ENCODE results near the gene ZMPSTE24. TPM values are rescaled to one million over a fixed set of nuclear protein-coding genes. Genes with fewer than 3 reads are reported as not detected.

Gene ZMPSTE24
- total and polyA plus RNA-seq, 10 of the 15 experiments (the other 5 are each of a cell fraction or from before 2014, with no cell fraction given) = 21.5 to 84.4 (median 43.6) TPM

GRCh38 chr1:40315239-40315794 lies 57.3 kb downstream of the ZMPSTE24 start (continued):
- TF ChIP-seq REST (IDR thresholded peaks at IDR 0.05; ENCODE audit: low read depth, low read length) (no peak), ZNF274 (IDR thresholded peaks at IDR 0.05; ENCODE audit: insufficient read depth, insufficient read length) (no peak), ZBTB40 (IDR thresholded peaks at IDR 0.05; ENCODE audit: borderline replicate concordance) (no peak), CHD4 (IDR thresholded peaks at IDR 0.05) (no peak), DPF2 (IDR thresholded peaks at IDR 0.05) (peak; percentile 60; the same call in 1 of the 2 replicates), POLR2AphosphoS5 (IDR thresholded peaks at IDR 0.05; ENCODE audit: low read length) (peak; percentile 60), FOXK2 (IDR thresholded peaks at IDR 0.05) (no peak), NKRF (conservative IDR thresholded peaks at IDR 0.05) (no peak), ATF3 (IDR thresholded peaks at IDR 0.05; ENCODE audit: borderline replicate concordance, extremely low read depth, low read depth, low read length) (no peak), NRF1 (conservative IDR thresholded peaks at IDR 0.05; ENCODE audit: low read depth, low read length) (no peak; the same call in 1 of the 2 replicates), RAD21 (IDR thresholded peaks at IDR 0.05; ENCODE audit: insufficient read depth, low read depth, low read length) (peak; percentile 69), ZNF24 (IDR thresholded peaks at IDR 0.05) (peak; percentile 50; the same call in 1 of the 2 replicates), ZZZ3 (IDR thresholded peaks at IDR 0.05; ENCODE audit: control insufficient read depth, insufficient read length, low read depth) (no peak), EED (IDR thresholded peaks at IDR 0.05; ENCODE audit: low read depth) (peak; percentile 65), E2F8 (IDR thresholded peaks at IDR 0.05; ENCODE audit: low read depth, partially characterized antibody) (no peak), FOXM1 (IDR thresholded peaks at IDR 0.05; ENCODE audit: low read depth, low read length) (no peak), GABPA (IDR thresholded peaks at IDR 0.05; ENCODE audit: low read depth) (no peak), CBX5 (IDR thresholded peaks at IDR 0.05; ENCODE audit: low read depth) (no peak)
